ENCODE results near the gene ASCL3.
"Not testable (repeated sequence)": the region's sequence is repeated elsewhere in the genome, so short reads cannot be mapped to it uniquely, and the experiment has no call there.

ASCL3 gene, protein sequence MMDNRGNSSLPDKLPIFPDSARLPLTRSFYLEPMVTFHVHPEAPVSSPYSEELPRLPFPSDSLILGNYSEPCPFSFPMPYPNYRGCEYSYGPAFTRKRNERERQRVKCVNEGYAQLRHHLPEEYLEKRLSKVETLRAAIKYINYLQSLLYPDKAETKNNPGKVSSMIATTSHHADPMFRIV

DNA sequence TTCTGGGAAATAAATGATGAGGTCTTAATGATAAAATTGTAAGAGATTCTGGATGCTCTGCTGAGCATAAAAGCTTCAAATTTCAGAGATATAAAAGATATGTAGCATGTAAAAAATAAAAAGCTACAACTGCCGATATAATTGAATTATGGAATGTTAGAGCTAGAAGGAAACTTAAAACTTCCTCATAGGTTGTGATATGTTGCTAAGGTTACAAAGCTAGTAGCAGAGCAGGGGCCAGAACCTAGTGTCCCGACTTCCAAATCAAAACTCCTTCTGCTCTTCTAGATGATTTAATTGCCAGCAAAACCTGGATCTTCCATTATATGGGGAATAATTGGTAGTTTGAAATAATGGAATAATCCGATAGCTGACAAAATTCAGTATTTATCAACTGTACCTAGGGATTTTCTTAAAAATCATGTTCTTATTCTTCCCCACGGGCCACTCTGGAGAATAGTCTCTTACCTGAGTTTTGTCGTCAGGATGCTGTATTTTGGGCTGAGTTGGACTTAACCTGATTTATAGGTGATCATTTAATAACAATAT lies at the start of gene ASCL3:
TSS of gene ASCL3 (minus strand) at position 499 of the 549 bp plus-strand sequence. CDS start 4,855 bp downstream, outside the sequence.
- ATAC-seq = no peak

DNA sequence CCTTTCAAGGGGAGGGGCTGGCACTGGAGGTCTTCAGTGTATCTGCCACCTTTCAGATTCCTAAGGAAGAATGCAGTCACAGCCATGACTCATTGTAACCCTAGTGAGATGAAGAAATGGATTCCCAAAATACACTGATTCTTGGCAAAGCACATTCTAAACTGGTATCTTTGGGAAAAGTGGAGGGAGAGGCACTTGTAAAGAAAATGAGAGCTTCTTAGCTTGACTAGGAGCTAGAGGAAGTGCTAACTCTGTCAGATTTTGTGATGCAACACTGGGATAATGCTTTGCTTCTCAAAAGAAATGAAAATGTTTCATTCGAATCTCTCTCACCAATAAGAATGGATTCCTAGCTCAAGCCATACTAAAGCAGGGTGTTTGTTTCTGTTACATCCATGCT lies 46.6 kb upstream of the ASCL3 start:
- no peak for ATAC-seq

DNA sequence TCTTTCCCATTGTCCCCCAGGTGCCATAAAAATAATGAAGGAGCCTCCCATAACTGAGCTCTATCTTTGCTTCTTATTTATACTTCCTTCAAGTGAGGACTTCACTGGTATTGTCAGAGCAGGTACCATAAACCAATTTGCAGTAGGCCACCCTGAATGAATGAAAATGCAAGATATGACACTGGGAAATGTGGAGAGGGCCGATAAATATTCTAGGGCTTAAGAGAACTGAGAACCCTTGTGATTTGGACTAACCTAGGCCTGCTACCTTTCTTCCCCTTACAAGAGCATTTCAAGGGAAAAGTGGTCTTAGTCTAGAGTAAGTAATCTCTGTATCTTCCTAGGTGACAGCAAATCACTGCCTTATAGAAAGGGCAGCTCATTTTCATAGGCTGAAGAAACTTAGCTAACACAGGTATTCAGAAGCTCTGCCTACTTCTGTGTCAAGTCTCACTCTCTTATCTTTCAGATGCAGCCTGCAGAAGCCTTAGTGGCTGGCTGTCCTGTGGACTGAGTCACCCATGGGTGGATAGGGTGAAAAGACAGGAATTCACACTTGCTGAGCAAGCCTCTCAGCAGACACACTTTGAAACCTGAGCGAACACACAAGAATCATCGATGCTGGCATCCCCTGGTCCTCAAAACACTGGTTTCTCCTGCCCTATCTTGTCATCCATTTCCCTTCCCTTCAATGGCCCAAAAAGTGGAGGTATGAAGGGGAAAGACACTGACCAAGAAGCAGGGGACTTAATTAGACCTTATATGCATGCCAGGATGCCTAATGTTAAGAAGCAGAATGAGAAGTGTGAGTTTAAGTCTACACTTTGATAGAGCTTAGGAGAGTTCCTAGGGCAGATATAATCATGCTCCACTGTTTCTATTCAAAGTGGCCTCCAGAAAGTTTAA lies 45.8 kb upstream of the ASCL3 start:
- no peak for ATAC-seq

DNA sequence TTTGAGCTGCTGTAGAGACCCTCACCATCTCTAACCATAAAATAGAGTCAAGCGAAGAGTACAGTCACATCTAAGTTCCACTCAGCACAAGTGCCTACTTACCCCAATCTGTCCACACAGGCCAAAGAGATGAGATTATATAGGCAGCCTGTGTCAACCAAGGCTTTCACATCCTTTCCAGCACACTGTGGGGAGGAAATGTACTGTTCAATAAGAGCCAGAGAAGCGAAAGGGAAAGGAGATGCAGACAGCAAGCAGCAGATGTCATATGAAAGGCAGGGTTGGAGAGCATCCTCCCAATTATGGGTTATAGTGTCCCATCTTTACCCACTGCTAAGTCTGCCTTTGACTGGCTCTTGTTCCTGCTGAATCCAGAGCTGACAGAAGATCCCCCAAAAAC lies 44.6 kb upstream of the ASCL3 start:
- ATAC-seq = no peak

DNA sequence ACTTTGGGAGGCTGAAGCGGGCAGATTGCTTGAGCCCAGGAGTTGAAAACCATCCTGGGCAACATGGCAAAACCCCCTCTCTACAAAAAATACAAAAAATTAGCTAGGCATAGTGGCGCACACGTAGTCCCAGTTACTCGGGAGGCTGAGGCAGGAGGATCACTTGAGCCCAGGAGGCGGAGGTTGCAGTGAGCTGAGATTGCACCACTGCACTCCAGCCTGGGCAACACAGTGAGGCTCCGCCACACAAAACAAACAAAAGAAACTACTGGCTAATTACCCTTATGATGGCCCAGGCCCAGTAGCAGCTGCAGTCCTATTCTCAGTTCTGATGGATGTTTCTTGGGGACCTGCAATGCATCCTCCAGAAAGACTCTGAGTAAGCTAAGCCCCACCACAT lies 44.0 kb upstream of the ASCL3 start:
- not testable (repeated sequence) for ATAC-seq

DNA sequence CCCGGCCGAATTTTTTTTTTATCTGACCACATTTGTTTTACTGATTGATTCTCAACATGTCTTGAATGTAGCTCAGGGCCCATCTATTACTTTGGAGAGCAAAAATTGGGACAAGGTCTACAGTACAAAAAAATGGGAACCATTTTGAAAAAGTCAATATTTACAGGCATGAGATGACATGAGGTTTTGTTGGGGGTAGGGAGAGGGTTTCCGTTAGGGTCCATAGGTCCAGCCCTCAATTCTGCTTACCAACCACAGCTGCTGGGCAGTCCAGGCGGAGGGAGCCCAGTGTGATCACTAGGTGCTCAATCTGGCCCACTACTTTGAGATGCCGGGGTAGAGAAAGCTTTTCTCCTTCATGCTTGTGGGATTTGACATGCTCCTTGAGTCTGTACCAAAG lies 42.6 kb upstream of the ASCL3 start:
- no peak for ATAC-seq

GRCh38 chr11:8983552-8983951 lies 40.7 kb upstream of the ASCL3 start:
- peak; percentile 32 to 41 for ATAC-seq

GRCh38 chr11:8980485-8980884 lies 37.7 kb upstream of the ASCL3 start:
- ATAC-seq = no peak

- not testable (repeated sequence) for ATAC-seq
These were observed 36.5 kb upstream of the ASCL3 start for GRCh38 chr11:8979365-8979764.

DNA sequence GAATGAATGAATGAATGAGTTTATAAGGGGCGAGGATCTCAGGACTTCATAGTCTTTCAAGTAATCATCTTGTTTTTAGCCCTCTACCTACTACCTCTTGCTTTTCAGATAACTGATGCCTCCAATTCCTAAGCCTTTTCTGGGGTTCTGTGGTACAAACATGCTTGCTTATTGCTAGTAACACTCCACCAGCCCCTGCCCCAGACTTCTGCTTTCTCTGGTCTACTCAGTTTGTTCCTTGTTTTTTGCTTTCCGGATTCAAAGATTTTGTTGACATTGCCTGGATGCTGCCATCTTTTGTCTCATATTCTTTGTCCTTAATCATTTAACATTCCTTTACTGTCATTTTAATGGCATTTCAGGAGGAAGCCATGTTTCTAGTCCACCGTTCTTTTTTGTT lies 30.3 kb upstream of the ASCL3 start:
- no peak for ATAC-seq

- no peak for ATAC-seq
These were observed 29.1 kb upstream of the ASCL3 start for GRCh38 chr11:8971924-8972316.

DNA sequence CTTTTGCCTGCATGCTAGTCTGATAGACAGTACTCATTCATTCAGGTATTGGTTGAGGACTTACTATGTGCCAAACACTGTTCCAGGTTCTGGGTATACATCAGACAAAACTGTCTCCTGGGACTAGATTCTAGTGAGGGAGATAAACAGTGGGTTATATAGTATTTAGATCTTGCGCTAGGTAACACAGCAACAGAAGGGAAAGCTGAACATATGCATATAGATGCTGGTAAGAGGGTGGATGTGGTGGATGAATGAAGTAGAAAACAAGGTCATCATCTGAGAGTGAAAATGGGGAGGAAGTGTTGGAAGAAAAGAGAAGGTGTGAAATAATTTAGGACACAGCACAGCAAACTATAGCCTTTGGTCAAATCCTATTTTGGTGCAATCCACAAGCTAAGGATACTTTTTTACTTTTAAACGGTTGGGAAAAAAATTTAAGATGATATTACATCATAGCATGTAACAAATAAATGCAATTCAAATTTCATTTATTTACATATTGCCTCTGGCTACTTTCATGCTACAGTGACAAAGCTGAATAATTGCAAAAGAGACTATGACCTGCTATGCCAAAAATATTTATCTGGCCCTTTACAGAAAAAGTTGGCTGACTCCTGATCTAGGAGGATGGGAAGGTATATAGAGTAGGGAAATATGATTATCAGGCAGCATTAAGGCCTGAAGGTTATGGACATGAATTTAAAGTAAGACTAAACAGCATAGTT lies 28.5 kb upstream of the ASCL3 start:
- ATAC-seq = no peak

DNA sequence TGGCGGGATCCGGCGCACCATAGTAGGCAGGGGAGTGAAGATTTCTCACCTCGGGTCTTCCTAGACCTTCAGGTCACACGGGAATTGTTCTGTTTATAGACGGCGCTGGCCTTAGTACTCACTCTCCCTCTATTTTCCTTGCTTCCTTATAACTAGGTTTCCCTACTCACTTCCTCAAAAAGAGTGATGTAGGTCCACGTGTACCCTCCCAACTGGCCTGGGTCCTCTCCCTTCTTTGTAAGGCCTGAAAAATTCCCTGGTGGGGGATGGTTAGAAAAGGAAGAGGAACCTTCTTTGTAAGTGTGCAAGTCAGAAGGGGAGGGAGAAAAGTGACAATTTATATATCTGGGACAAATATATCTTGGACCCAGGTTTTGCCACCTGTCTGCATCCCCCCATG lies 24.4 kb upstream of the ASCL3 start:
- ATAC-seq = no peak

DNA sequence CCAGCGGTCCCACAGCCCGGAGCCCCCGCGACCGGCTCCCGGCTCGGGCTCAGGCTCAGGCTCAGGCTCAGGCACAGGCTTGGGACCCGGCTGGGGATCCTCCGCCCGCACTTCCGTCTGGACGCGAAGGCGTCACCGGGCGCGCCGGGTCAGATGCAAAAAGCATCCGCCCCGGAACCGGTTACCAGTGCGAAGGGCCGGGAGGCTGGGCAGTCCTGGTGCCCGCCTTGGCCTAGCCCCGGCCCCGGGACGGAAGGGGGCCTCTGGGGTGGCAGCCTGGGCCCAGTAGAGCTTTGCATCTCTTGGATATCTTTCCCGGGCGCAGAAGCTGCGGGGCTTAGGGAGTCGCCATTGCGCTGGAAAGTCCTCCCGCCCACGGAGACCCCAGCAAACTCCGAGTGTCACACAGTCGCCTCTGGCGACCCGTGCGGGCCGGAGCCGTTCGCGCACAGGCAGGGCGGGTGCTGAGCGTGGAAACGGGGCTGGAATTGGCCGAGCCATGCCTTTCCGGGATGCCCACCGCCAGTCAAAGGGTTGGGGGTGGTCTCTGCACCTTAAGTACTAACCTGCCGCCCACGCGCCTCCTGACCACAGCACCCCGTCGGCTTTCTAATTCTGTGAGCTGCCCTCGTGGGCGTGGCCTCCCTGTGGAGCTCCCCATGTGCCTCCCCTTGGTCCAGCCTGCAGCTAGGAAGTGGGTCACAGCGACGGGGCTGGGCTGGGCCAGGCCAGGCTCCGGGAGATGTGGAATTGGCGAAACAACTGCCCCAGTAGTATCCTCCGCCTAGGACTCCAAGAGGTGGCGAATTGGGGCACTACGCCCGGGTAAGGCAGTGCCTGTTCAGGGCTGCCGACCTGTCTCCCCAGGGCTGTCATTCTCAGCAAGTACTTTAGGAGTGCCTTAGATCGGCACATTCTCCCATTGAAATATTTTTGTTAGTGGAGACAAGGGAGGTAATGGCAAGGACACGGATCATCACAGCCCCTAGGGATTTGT lies 21.8 kb upstream of the ASCL3 start, which contains the start of gene TMEM9B:
TSS of gene TMEM9B (minus strand) at position 119 of the 997 bp plus-strand sequence. CDS start 129 bp downstream, outside the sequence.
- peak; percentile 87 to 88 for ATAC-seq

DNA sequence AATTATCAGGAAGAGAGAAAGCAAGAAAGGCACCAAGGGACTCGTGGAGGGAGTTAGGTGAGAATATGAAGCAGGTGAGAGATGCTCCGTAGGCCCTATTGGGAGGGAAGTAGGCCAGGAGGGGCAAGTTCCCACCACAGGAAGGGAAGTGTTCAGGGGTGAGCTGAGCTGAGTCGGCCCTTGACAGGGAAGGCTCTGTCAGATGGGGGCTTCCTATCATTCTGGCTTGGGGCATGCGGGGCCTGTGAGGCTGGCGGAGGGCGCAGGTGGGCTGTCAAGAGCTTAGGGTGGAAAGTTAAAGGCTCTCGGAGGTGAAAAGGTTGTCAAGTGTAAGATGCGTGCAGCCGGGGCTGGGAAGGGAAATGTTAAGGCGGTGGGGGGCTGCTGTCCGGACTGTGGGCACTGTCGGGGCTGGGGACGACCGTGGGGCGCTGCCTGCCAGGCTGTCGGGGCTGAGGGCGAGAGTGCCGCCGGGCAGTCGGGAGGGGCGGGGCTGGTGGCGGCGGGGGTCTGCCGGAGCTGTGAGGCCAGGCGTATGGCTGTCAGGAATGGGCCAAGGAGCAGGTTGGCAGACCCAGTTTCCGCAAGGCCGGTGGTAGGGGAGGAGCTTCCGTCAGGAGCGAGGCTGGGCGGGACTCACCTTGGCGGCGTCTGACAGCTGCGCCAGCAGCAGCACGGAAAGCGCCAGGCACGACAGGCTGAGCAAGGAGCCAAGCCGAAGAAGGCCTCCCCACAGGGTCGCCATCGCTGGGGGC lies 20.9 kb upstream of the ASCL3 start:
- ATAC-seq = peak; percentile 76

GRCh38 chr11:8962841-8963240 lies 20.0 kb upstream of the ASCL3 start:
- no peak for ATAC-seq

DNA sequence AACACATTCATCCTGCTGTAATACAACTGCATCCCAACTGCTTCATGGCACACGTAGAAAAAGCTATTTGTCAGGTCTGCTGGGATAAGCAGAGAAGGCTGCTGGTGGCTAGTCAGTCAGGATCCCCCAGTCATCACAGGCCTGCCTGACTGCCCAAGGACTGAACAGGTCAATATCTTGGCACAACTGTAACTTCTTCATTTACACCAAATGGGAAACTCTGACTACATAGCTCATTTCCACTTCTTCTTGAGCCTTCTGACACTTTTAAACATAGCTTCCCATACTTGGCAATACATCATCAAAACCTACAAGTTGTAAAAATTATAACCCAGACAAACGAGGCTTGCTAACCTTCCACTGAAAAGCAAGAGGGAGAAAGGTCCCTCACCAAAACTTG lies 18.6 kb upstream of the ASCL3 start:
- ATAC-seq = no peak

DNA sequence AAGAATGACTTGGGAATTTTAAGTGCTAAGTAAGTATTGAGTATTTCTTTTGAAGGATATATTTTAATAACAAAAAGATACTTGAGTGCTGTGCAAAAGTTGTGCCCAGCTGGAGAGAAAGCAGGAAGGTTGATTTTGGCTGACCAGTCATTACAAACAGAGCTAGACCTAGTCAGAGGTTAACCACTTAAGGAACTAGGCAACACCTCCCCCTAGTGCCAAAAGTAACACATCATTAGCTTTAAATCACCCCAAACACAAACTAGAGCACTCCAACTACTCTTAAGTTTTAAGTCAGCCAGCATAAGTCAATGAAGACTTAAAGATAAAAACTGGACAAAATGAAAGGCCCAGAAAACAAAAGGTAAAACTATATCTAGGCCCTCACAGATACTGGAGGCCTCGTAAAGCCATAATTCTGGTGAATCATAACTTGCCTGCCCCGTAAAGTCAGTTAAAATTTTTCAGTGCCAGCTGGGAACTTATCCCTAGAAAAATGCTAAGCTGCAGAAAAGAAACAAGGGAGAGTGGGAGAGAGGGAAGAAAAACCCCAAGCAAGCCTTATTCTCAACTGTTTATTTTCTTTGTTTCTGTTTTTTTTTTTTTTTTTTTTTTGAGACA lies 16.8 kb upstream of the ASCL3 start:
- peak in 1 of 2 donors; percentile 31 for ATAC-seq

GRCh38 chr11:8956860-8957259 lies 14.0 kb upstream of the ASCL3 start:
- ATAC-seq = peak in 1 of 2 donors; percentile 46

DNA sequence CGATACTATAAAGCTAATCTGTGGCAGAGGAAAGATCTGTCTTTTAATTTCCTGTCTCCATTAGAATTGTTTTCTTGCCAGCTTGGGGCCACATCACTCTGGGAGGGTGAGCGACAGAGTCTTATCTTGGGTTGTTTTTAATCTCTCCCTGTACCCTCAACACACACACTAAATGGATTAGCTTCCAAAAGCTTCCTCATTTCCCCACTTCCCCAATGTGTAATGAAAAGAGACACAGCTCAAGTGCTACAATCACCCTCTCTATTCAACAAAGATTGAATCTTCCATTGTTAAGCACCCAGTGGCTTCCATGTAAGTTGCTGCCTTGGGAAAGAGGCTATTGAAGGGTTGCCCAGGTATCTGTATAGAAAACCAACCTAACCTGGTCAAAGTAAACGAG lies 6.1 kb upstream of the ASCL3 start:
- ATAC-seq = no peak
